Measurements from ENCODE around the gene COBLL1. TPM values are rescaled to one million over a fixed set of nuclear protein-coding genes. Genes with fewer than 3 reads are reported as not detected.

The COBLL1 gene
- total RNA-seq, 2 donors from 2014 or later, result 16.5 to 17.3 TPM

DNA sequence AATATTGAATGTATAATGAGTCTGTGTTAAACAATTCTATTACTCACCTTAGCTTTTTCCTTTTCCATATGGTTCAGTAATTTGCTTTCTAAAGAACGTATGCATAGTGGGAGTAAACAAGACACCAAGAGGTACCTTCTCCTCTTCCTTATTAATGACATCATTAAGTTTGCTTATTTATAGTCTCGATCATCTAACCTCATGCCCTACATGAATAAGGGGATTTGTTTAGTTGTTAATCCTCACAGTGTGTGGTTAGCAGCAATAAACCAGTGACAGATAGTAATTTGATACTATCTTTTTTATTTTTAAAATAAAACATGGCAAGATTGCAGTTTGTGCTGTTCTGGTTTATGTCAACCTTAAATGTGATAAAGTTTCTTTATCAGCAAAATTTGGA lies 69.7 kb downstream of the COBLL1 start:
- H3K4me1 Mint-ChIP-seq, result peaks cover 38% of the 10 kb centered on the region

GRCh38 chr2:164770421-164770916 lies 71.2 kb downstream of the COBLL1 start:
- TF ChIP-seq, protein P1, sequence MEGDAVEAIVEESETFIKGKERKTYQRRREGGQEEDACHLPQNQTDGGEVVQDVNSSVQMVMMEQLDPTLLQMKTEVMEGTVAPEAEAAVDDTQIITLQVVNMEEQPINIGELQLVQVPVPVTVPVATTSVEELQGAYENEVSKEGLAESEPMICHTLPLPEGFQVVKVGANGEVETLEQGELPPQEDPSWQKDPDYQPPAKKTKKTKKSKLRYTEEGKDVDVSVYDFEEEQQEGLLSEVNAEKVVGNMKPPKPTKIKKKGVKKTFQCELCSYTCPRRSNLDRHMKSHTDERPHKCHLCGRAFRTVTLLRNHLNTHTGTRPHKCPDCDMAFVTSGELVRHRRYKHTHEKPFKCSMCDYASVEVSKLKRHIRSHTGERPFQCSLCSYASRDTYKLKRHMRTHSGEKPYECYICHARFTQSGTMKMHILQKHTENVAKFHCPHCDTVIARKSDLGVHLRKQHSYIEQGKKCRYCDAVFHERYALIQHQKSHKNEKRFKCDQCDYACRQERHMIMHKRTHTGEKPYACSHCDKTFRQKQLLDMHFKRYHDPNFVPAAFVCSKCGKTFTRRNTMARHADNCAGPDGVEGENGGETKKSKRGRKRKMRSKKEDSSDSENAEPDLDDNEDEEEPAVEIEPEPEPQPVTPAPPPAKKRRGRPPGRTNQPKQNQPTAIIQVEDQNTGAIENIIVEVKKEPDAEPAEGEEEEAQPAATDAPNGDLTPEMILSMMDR (conservative IDR thresholded peaks at IDR 0.05), result no peak
- no peaks in the 10 kb centered on the region for H3K9me3 ChIP-seq (ENCODE audit: control insufficient read depth, low read length)
- 96 to 100% methylated on average over 2 of the region's 4 CpGs for WGBS, 2 experiments (ENCODE audit: insufficient coverage in 1 of 2, insufficient read length in 1 of 2)
- H3K4me1 Mint-ChIP-seq, result peaks cover 38% of the 10 kb centered on the region
- H3K4me3 Mint-ChIP-seq, result no peak overlapping the region
- H3K27ac ChIP-seq (ENCODE audit: low read depth, low read length), result no peak overlapping the region
- no peaks in the 10 kb centered on the region for H3K27me3 ChIP-seq (ENCODE audit: control insufficient read depth, insufficient read depth, low read length, poor library complexity, severe bottlenecking)
- H3K36me3 Mint-ChIP-seq (ENCODE audit: low read depth), result no peaks in the 10 kb centered on the region
- H3K27me3 Mint-ChIP-seq (ENCODE audit: insufficient read depth), result no peaks in the 10 kb centered on the region
- no peak for DNase-seq
- H3K4me1 ChIP-seq (ENCODE audit: control insufficient read depth, insufficient read depth, low read length), result peaks cover 5% of the 10 kb centered on the region
- H3K27ac Mint-ChIP-seq, result no peak overlapping the region
- H3K9me3 Mint-ChIP-seq, result no peaks in the 10 kb centered on the region
- no peak overlapping the region for H3K4me3 ChIP-seq (ENCODE audit: low read length)
- H3K36me3 ChIP-seq (ENCODE audit: control insufficient read depth, insufficient read depth, low read length), result no peaks in the 10 kb centered on the region
- no peak overlapping the region for H3K9ac ChIP-seq (ENCODE audit: extremely low read depth, low read length, poor library complexity, severe bottlenecking)

More for the DNA sequence above, 69.7 kb downstream of the COBLL1 start:
- H3K4me3 ChIP-seq (ENCODE audit: low read length), result no peak overlapping the region
- no peaks in the 10 kb centered on the region for H3K36me3 Mint-ChIP-seq (ENCODE audit: low read depth)
- no peaks in the 10 kb centered on the region for H3K36me3 ChIP-seq (ENCODE audit: control insufficient read depth, insufficient read depth, low read length)
- no peak overlapping the region for H3K27ac ChIP-seq (ENCODE audit: low read depth, low read length)
- WGBS, 2 experiments (ENCODE audit: insufficient coverage in 1 of 2, insufficient read length in 1 of 2), result 100% methylated on average over 1 of the region's 2 CpGs; no CpG with 5 or more reads in 1 of the 2 experiments
- H3K4me3 Mint-ChIP-seq, result no peak overlapping the region
- H3K27me3 ChIP-seq (ENCODE audit: control insufficient read depth, insufficient read depth, low read length, poor library complexity, severe bottlenecking), result no peaks in the 10 kb centered on the region
- H3K27me3 Mint-ChIP-seq (ENCODE audit: insufficient read depth), result no peaks in the 10 kb centered on the region
- no peak for DNase-seq
- TF ChIP-seq, protein P1 (conservative IDR thresholded peaks at IDR 0.05), result no peak
- H3K27ac Mint-ChIP-seq, result no peak overlapping the region
- peaks cover 5% of the 10 kb centered on the region for H3K4me1 ChIP-seq (ENCODE audit: control insufficient read depth, insufficient read depth, low read length)
- H3K9me3 Mint-ChIP-seq, result no peaks in the 10 kb centered on the region
- no peak overlapping the region for H3K9ac ChIP-seq (ENCODE audit: extremely low read depth, low read length, poor library complexity, severe bottlenecking)
- H3K9me3 ChIP-seq (ENCODE audit: control insufficient read depth, low read length), result no peaks in the 10 kb centered on the region

DNA sequence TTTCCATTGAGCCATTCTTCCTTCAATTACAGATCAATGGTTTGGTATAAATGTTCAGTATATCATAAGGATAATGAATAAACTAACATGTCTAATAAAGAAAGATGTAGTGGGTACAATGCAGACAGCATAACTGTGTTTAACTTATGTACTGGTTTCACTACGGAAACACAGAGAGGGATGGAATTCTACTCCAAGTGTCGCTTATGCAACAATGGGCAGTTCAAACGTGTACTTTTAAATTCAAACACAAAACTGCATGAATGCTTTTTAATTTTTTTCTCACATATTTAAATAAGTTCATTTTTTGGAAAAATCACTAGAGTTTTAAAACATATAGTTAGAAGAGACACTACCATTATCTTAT lies 74.7 kb downstream of the COBLL1 start:
- Histone ChIP-seq H3K27ac (ENCODE audit: low read depth, low read length) (no peak overlapping the region), H3K9ac (ENCODE audit: extremely low read depth, low read length, poor library complexity, severe bottlenecking) (no peak overlapping the region), H3K9me3 (ENCODE audit: control insufficient read depth, low read length) (no peaks in the 10 kb centered on the region), H3K4me1 (ENCODE audit: control insufficient read depth, insufficient read depth, low read length) (no peaks in the 10 kb centered on the region), H3K27me3 (ENCODE audit: control insufficient read depth, insufficient read depth, low read length, poor library complexity, severe bottlenecking) (no peaks in the 10 kb centered on the region), H3K36me3 (ENCODE audit: control insufficient read depth, insufficient read depth, low read length) (no peaks in the 10 kb centered on the region), H3K4me3 (ENCODE audit: low read length) (no peak overlapping the region)
- TF ChIP-seq, protein P1 (conservative IDR thresholded peaks at IDR 0.05), result no peak
- H3K27ac Mint-ChIP-seq, result no peak overlapping the region
- peaks cover 10% of the 10 kb centered on the region for H3K4me1 Mint-ChIP-seq
- no peaks in the 10 kb centered on the region for H3K27me3 Mint-ChIP-seq (ENCODE audit: insufficient read depth)
- no peaks in the 10 kb centered on the region for H3K9me3 Mint-ChIP-seq
- no peaks in the 10 kb centered on the region for H3K36me3 Mint-ChIP-seq (ENCODE audit: low read depth)
- H3K4me3 Mint-ChIP-seq, result no peak overlapping the region
- DNase-seq, result no peak
- 67 to 95% methylated on average over 1 to 3 of the region's 3 CpGs for WGBS, 2 experiments (ENCODE audit: insufficient coverage in 1 of 2, insufficient read length in 1 of 2)

Data from endodermal cell (in vitro differentiated cells).